WI38 (cell line): ENCODE data around the gene XK.

Experiments used
- H3K4me3 ChIP-seq: 2 replicates; pipeline ENCODE4 v1.5.1; 2011; ENCODE audit warnings: low read depth, mild to moderate bottlenecking, control low read depth, low read length
- CTCF ChIP-seq: IDR thresholded peaks from 2 replicates; pipeline ENCODE4 v1.5.1; 2012; ENCODE audit warnings: low read depth, mild to moderate bottlenecking, control low read depth, low read length

The XK gene

DNA sequence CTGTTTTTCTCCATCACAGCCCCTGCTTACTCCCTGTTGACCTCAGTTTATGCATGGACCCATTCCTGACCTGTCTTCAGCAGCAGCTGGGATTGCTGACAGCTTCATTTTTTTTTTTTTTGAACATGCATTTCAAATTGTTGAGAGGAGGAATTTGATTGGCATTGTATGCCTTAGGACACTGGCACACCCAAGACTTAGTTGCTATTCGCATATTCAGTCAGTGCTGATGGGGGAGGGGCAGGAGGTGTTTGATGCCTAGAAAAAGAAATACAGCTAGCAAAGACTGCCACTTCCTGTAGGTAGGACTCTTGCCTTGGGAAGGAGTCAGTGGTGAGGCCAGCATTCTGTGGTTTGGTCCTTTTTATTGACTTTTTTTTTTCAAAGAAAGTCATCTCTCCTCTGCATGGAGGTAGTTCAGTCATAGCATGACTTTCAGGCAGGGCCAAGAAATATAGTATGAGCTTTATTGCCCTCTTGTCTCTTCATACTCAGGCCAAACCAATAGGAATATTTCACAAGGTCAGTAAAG is 33.6 kb upstream of the XK start:
- no peak overlapping the region for H3K4me3 ChIP-seq
- TF ChIP-seq CTCF = no peak

GRCh38 chrX:37652589-37653231 is 32.9 kb upstream of the XK start:
- no peak for TF ChIP-seq CTCF

DNA sequence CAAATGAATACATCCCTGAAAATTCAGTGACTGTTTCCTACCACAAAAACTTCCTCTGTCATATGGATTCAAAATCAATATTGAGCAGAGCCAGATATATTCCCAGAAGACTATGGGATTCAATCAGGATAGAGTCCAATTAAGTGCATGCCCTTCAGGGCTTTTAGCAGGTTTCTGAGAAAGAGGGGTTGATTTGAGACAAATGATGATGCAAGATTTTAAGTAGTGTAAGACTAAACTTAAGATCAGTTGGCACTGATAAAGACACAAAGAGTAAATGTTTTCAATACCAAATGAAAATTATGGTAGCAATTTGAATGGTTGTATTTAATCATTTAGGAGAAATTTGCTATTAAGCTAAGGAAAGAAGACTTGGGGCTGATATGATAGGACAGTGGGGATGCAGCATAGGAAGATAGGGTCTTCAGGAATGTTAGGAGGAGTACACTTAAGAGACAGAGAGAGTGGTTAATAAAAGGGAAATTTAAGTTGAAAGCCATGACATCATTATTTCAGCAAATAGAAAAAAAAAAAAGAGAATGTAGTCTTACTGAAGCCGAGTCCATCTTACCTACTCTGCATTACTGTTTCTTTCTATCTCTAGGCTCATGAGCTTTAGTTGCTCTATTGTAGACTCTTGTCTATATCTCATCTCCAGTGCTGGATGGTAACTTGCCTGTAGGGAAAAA is 32.0 kb upstream of the XK start:
- no peak overlapping the region for H3K4me3 ChIP-seq
- no peak for TF ChIP-seq CTCF

More at GRCh38 chrX:37652589-37653231, 32.9 kb upstream of the XK start:
- no peak overlapping the region for H3K4me3 ChIP-seq

- no peak overlapping the region for H3K4me3 ChIP-seq
- no peak for TF ChIP-seq CTCF
Observed at GRCh38 chrX:37658343-37659030, 27.1 kb upstream of the XK start.

- no peak overlapping the region for H3K4me3 ChIP-seq
- no peak for TF ChIP-seq CTCF
Observed at GRCh38 chrX:37659047-37659446, 26.5 kb upstream of the XK start.

DNA sequence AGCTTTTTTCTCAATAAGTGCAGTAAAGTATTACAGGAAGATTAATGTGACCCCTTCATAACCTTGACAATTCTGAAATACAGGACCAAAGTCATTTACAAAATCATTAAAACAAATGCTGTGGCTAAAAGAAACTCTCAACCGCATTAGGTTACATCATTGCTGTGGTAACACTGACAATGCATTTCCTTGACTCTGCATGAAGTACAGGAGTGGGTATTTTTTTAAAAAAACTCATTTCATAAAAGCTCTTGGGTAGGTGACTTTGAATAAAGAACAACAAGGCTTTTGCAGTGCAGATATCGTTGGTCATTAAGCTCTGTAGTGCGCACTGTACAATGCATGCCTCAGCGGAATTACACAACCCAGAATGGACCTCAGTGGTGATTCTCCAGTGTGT is 23.4 kb upstream of the XK start:
- H3K4me3 ChIP-seq = no peak overlapping the region
- no peak for TF ChIP-seq CTCF

DNA sequence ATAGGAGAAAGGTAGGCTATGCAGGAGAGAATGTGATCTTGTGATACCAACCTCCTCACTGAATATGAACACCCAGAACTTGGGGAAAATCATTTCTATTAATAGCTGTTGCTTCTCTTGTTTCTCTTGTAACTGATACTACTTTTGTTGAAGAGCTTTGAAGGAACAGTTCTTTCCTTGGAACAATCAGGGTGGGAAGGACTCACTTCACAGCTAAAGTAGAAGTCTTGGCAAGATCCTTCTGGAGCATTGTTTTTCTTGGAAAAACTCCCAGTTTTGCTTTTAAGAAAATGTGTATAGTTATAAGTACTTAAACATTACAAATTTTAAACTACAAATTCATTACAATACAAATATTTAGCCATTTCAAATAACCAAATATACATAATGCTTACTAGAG is 19.1 kb upstream of the XK start:
- H3K4me3 ChIP-seq = no peak overlapping the region
- no peak for TF ChIP-seq CTCF
